Sigmoid colon (tissue), 3 donors: ENCODE results near the gene KANK4.

Source experiments
- CTCF ChIP-seq, 4 experiments: fragments of 450-650 bp in 3 of 4; fragments of 200-600 bp in 1 of 4; IDR thresholded peaks; one replicate each; pipeline ENCODE4 v1.5.1; 2016 to 2019; ENCODE audit warnings: antibody characterized with exemption in 4 of 4, mild to moderate bottlenecking in 3 of 4, moderate library complexity in 2 of 4
- POLR2A ChIP-seq, 2 donors: fragments of 450-650 bp; IDR thresholded peaks; one replicate each; pipeline ENCODE4 v1.6.1; 2016; ENCODE audit warnings: antibody characterized with exemption in 2 of 2, mild to moderate bottlenecking in 2 of 2, moderate library complexity in 2 of 2

GRCh38 chr1:62265956-62266935 lies 53.0 kb downstream of the KANK4 start:
- TF ChIP-seq CTCF (IDR thresholded peaks at IDR 0.05) (no peak), POLR2A (IDR thresholded peaks at IDR 0.05) (no peak)
